Heart right ventricle (tissue), 16 donors: ENCODE measurements around the gene IZUMO4. TPM values are rescaled to one million over a fixed set of nuclear protein-coding genes. Genes with fewer than 3 reads are reported as not detected.
A peak's percentile ranks its signal among the peaks of the same experiment; 100 is the strongest.

ENCODE experiments used
- ATAC-seq, 8 donors: fragments of 200-7000 bp; cut with Tn5 transposase; one replicate each; pipeline ENCODE4 v1.9.1; 2020; ENCODE audit warnings: mild to moderate bottlenecking in 8 of 8, moderate library complexity in 8 of 8, moderate number of reproducible peaks in 1 of 8
- DNase-seq, 2 donors: peaks; one replicate each; pipeline ENCODE4 v3.0.0-alpha.2; 2020
- H3K27ac ChIP-seq, 10 donors: fragments of 200-600 bp; sonication (generic) in 2 of 10; one replicate each; pipeline versions ENCODE4 v1.5.0 to v1.8.0; 2020 to 2022; ENCODE audit warnings: mild to moderate bottlenecking in 3 of 10
- H3K27me3 ChIP-seq, 7 donors: fragments of 200-600 bp; one replicate each; pipeline ENCODE4 v1.8.0; 2021 to 2022; ENCODE audit warnings: mild to moderate bottlenecking in 2 of 7
- H3K36me3 ChIP-seq, 9 donors: fragments of 200-600 bp; sonication (generic) in 1 of 9; one replicate each; pipeline versions ENCODE4 v1.5.0 to v1.8.0; 2020 to 2022; ENCODE audit warnings: mild to moderate bottlenecking in 2 of 9
- H3K4me1 ChIP-seq, 9 donors: fragments of 200-600 bp; sonication (generic) in 1 of 9; one replicate each; pipeline versions ENCODE4 v1.5.0 to v1.8.0; 2020 to 2022; ENCODE audit warnings: mild to moderate bottlenecking in 4 of 9
- H3K4me3 ChIP-seq, 10 donors: fragments of 200-600 bp; sonication (generic) in 2 of 10; one replicate each; pipeline versions ENCODE4 v1.5.0 to v1.8.0; 2020 to 2022; ENCODE audit warnings: mild to moderate bottlenecking in 7 of 10, moderate library complexity in 2 of 10
- H3K9me3 ChIP-seq, 11 donors: fragments of 200-600 bp in 10 of 11; sonication (generic) in 2 of 11; one replicate each; pipeline versions ENCODE4 v1.5.0 to v1.8.0; 2013 to 2022; ENCODE audit warnings: mild to moderate bottlenecking in 2 of 11, control low read depth in 1 of 11, moderate library complexity in 1 of 11
- WGBS, 2 donors: extraction: QIAGEN DNeasy Blood & Tissue Kit; methylation state at CpG; one replicate each; pipeline ENCODE4 v1.1.7; 2013; ENCODE audit warnings: inconsistent platforms in 1 of 2; 5-methylcytosine and 5-hydroxymethylcytosine counted together
- intact Hi-C, 10 donors: fragments of 100-400 bp; cut with DNase I; formaldehyde crosslinking; loops; one replicate each; pipeline versions ENCODE4 v1.11.1 to v1.14.2; 2022
- polyA plus RNA-seq, 2 donors: library from polyadenylated mRNA; stranded (reverse); fragments of 200-250 nt; gene quantifications; one replicate each; pipeline ENCODE4 v1.2.3, GENCODE V29; 2013
- total RNA-seq, 10 donors: library from RNA; stranded (reverse); fragmentation: NEBNext Ultra II Directional in 3 of 10; extraction: Animal tissue kit (Norgen Biotek cat#: 25700) in 3 of 10; gene quantifications; one replicate each; pipeline versions ENCODE4 v1.2.1 to v1.2.4, GENCODE V29; 2021 to 2023
- TF ChIP-seq, protein P1 (sequence below), 9 donors: fragments of 200-600 bp; sonication (generic) in 2 of 9; IDR thresholded peaks; one replicate each; pipeline versions ENCODE4 v1.5.0 to v1.8.0; 2021 to 2022; ENCODE audit warnings: antibody characterized with exemption in 9 of 9, mild to moderate bottlenecking in 5 of 9, moderate library complexity in 1 of 9
- donor health status: Arrhythmogenic right ventricular cardiomyopathy.
- donor health status: ischemic (EF 13 %, LVEDD 7.1; RV severe dilation, severe dysfunction).
- donor health status: healthy with polysubstance abuse.
- donor health status: DM: no; HTN: yes; CAD: no.
- donor health status: DM: no; HTN: no; CAD: no.
- donor health status: ischemic (EF 25% LVEDD 6.9; RV normal size, moderate dysfunction).
- donor health status: ischemic (EF 25% LVEDD 5.7; RV mildly dilated, moderate dysfunction).
- donor health status: healthy.
- donor health status: DM: yes; HTN: yes; CAD: no.
- donor health status: Ischemic cardiomyopathy.
- donor health status: ischemic (EF 35%, LVEDD 5.7; RV mildly dilated, moderate dysfunction).
- donor health status: nonischemic (EF 11% LVEDD 7.7; RV severe dilation, severe dysfunction).
- donor health status: DM: yes; HTN: yes; CAD: no.
- donor health status: PGD.
- donor health status: ischemic (EF 29% LVEDD 5.4; RV normal size, mild dysfunction).
- donor health status: nonischemic (EF 23%, LVEDD 6.1; RV moderate dilation, normal function).

Gene IZUMO4
- total and polyA plus RNA-seq, 12 donors = 1.2 to 13.1 (median 2.7) TPM

DNA sequence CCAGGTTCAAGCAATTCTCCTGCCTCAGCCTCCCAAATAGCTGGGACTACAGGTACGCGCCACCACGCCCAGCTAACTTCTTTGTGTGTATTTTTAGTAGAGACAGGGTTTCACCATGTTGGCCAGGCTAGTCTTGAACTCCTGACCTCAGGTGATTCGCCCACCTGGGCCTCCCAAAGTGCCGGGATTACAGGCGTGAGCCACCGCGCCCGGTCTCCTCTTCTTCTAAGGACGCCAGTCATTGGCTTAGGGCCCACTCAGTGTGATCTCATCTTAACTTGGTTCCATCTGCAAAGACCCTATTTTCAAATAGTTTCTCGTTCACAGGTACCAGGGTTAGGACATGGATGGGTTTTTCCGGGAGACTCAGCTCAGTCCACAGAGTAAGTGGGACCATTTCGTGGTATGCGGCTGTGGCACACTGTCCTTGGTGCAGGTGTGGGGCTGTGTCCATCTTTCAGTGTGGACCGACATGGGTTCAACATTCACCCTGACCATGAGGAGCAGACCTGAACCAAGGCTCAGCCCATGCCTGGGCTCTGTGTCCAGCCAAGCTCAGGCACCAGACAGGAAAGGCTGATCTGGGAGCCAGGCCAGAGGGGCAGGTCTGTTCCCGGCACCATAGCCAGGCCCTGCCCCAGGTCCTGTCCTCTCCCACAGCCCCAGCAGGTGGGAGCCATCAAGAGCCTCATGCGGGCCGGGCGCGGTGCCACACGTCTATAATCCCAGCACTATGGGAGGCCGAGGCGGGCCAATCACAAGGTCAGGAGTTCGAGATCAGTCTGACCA, 42.9 kb upstream of the IZUMO4 start:
- Histone ChIP-seq H3K4me3 (no peak overlapping the region), H3K4me1 (peaks cover 30 to 78% (median 67%) of the 10 kb centered on the region in 9 donors), H3K9me3 (no peaks in the 10 kb centered on the region), H3K27me3 (no peaks in the 10 kb centered on the region), H3K27ac (peak overlapping the region; percentile 46 to 100 (median 90)), H3K36me3 (peaks cover 0 to 4% (median 0%) of the 10 kb centered on the region in 9 donors)
- TF ChIP-seq, protein P1, sequence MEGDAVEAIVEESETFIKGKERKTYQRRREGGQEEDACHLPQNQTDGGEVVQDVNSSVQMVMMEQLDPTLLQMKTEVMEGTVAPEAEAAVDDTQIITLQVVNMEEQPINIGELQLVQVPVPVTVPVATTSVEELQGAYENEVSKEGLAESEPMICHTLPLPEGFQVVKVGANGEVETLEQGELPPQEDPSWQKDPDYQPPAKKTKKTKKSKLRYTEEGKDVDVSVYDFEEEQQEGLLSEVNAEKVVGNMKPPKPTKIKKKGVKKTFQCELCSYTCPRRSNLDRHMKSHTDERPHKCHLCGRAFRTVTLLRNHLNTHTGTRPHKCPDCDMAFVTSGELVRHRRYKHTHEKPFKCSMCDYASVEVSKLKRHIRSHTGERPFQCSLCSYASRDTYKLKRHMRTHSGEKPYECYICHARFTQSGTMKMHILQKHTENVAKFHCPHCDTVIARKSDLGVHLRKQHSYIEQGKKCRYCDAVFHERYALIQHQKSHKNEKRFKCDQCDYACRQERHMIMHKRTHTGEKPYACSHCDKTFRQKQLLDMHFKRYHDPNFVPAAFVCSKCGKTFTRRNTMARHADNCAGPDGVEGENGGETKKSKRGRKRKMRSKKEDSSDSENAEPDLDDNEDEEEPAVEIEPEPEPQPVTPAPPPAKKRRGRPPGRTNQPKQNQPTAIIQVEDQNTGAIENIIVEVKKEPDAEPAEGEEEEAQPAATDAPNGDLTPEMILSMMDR (IDR thresholded peaks at IDR 0.05) = no peak
- intact Hi-C loops = loop anchor here in 1 of 10 donors (5.0 kb wide), 1 partner anchor 36 kb away; the partner anchor contains the start of gene BTBD2
- WGBS, 2 donors = 71 to 74% methylated on average over 24 of the region's 24 CpGs
- DNase-seq = peak; percentile 76 to 84
- peak in 7 of 8 donors; percentile 9 to 41 (median 21) for ATAC-seq

DNA sequence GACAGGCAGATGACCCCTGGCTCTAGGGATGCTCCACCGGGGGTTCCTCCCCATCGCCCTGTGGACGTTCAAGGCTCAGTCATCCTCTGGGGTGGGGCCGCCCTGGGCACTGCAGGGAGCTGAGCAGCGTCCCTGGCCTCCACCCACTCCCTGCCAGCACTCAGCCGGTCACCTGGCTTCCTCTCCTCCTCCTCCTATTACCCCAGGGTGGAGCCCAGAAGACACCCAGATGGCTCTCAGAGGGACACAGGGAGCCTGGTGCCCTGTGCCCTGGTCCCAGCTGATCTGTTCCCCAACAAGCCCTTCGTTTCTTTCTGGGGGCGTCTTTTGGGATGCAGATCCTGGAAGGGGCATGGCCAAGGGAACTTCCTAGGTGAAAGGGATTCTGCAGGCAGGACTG, 42.0 kb upstream of the IZUMO4 start:
- Histone ChIP-seq H3K4me3 (no peak overlapping the region), H3K27ac (peak overlapping the region; percentile 46 to 100 (median 90)), H3K4me1 (peaks cover 30 to 78% (median 64%) of the 10 kb centered on the region in 9 donors), H3K36me3 (no peaks in the 10 kb centered on the region), H3K27me3 (no peaks in the 10 kb centered on the region), H3K9me3 (no peaks in the 10 kb centered on the region)
- DNase-seq = no peak
- intact Hi-C loops = loop anchor here in 1 of 10 donors (5.0 kb wide), 1 partner anchor 37 kb away; the partner anchor contains the start of gene BTBD2
- ATAC-seq = no peak
- 75 to 80% methylated on average over 8 of the region's 8 CpGs for WGBS, 2 donors
- TF ChIP-seq, protein P1 (IDR thresholded peaks at IDR 0.05) = no peak

DNA sequence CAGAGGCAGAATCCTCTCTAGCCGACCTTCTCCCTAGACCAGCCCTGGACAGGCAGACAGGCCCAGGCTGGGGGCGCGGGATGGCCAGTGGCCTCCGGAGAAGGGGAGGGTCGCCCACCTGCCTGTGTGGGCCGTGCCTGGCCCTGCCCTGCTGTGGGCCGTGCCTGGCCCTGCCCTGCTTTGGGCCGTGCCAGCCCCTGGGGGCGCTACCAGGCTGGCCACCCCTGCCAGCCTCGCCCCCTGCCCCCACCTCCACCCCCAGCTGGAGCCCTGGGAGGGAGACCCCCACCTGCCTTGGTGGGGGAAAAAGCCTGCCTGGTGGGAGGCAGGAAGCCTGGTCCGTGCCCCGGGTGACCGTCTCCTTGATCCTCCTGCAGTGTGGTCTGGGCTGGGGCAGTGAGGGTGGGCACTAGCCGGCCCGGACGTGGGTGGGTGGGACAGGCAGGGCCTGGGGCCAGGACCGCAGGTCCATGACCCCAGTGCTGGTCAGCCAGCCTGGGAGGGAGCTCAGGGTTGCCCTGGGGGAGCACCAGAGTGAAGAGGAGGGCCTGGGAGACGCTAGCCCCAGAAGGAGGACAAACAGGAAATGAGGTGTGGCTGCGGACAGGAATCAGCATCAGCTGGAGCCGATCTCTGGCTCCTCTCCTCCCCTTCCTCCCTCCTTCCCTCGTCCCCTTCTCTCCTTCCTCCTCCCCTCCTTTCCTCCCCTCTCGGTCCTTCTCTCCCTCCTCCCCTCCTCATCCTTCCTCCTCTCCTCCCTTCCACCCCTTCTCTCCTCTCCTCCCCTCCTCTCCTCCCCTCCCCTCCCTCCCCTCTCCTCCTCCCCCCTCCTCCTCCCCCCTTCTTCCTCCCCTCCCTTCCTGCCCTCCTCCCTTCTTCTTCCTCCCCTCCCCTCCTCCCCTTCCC, 40.5 kb upstream of the IZUMO4 start:
- DNase-seq (peak; percentile 56 to 78), ATAC-seq (peak in 7 of 8 donors; percentile 12 to 31 (median 25))
- intact Hi-C loops = no loop called here
- Histone ChIP-seq H3K9me3 (no peaks in the 10 kb centered on the region), H3K4me1 (peaks cover 40 to 88% (median 72%) of the 10 kb centered on the region in 9 donors), H3K27ac (peak overlapping the region; percentile 87 to 100 (median 94)), H3K36me3 (no peaks in the 10 kb centered on the region), H3K27me3 (no peaks in the 10 kb centered on the region), H3K4me3 (peak overlapping the region in 9 of 10 donors; percentile 12 to 54 (median 39))
- WGBS, 2 donors = 36 to 41% methylated on average over 22 of the region's 22 CpGs
- TF ChIP-seq, protein P1 (IDR thresholded peaks at IDR 0.05) = no peak

DNA sequence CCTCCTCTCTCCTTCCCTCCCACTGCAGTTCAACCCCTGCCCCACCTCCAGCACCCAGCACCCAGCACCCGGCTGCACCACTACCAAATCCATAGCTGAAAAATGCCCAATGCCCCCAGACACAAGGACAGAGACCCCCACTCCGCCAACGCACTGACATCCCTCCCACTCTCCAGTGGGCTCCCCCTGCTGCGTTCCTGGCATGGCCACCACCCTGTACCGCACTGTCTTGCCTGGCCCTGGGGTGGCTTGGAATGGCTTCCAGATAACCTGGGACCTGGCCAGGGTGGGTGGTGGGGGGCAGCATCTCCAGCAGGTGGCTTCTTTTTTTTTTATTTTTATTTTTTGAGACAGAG, 39.9 kb upstream of the IZUMO4 start:
- Histone ChIP-seq H3K4me3 (no peak overlapping the region), H3K4me1 (peaks cover 35 to 84% (median 67%) of the 10 kb centered on the region in 9 donors), H3K36me3 (no peaks in the 10 kb centered on the region), H3K9me3 (no peaks in the 10 kb centered on the region), H3K27ac (peak overlapping the region in 9 of 10 donors; percentile 35 to 100 (median 95)), H3K27me3 (no peaks in the 10 kb centered on the region)
- no peak for DNase-seq
- WGBS, 2 donors = 48 to 56% methylated on average over 5 of the region's 5 CpGs
- ATAC-seq = no peak
- intact Hi-C loops = no loop called here
- TF ChIP-seq, protein P1 (IDR thresholded peaks at IDR 0.05) = no peak
